GM10266 (cell line): ENCODE results near the gene TNXB.

Source experiments
- DNase-seq: peaks from one replicate; pipeline ENCODE4 v3.0.0; 2012; ENCODE audit errors: extremely low spot score
- CTCF ChIP-seq: IDR thresholded peaks from 2 replicates; pipeline ENCODE4 v1.5.1; 2012; ENCODE audit warnings: mild to moderate bottlenecking, low read depth; ENCODE audit not compliant: control insufficient read depth, insufficient read depth; ENCODE audit errors: missing control alignments

The TNXB gene

GRCh38 chr6:32151863-32152768 lies 43.0 kb upstream of the TNXB start, which contains the start of gene PRRT1:
TSS of gene PRRT1 (minus strand) at chr6:32151939. CDS start at chr6:32151827, 112 bp downstream.
- DNase-seq, result no peak
- TF ChIP-seq CTCF, result no peak

- DNase-seq, result no peak
- no peak for TF ChIP-seq CTCF
These were observed 42.2 kb upstream of the TNXB start for GRCh38 chr6:32151181-32151862.

GRCh38 chr6:32149932-32150870 lies 41.1 kb upstream of the TNXB start:
- no peak for DNase-seq
- no peak for TF ChIP-seq CTCF

GRCh38 chr6:32149092-32149755 lies 40.1 kb upstream of the TNXB start:
- no peak for DNase-seq
- TF ChIP-seq CTCF, result no peak

- TF ChIP-seq CTCF, result no peak
These were observed 39.4 kb upstream of the TNXB start for GRCh38 chr6:32148289-32149091.

GRCh38 chr6:32147401-32148132 lies 38.4 kb upstream of the TNXB start:
- no peak for TF ChIP-seq CTCF
- no peak for DNase-seq

More at GRCh38 chr6:32148289-32149091, 39.4 kb upstream of the TNXB start:
- no peak for DNase-seq
